Loucy (cell line): ENCODE data around the gene CFAP54.

ENCODE experiments used
- EZH2phosphoT487 ChIP-seq: fragments of 200-600 bp; IDR thresholded peaks from 2 replicates; pipeline ENCODE4 v1.6.1; 2018; ENCODE audit warnings: antibody characterized with exemption, mild to moderate bottlenecking, moderate library complexity, borderline replicate concordance
- TF ChIP-seq, protein P1 (sequence below): fragments of 200-600 bp; sonication (generic); conservative IDR thresholded peaks from 2 replicates; pipeline ENCODE4 v1.5.1; 2014; ENCODE audit warnings: mild to moderate bottlenecking, antibody characterized with exemption, low read length

GRCh38 chr12:96474206-96474605, 15.2 kb upstream of the CFAP54 start:
- TF ChIP-seq, protein P1, sequence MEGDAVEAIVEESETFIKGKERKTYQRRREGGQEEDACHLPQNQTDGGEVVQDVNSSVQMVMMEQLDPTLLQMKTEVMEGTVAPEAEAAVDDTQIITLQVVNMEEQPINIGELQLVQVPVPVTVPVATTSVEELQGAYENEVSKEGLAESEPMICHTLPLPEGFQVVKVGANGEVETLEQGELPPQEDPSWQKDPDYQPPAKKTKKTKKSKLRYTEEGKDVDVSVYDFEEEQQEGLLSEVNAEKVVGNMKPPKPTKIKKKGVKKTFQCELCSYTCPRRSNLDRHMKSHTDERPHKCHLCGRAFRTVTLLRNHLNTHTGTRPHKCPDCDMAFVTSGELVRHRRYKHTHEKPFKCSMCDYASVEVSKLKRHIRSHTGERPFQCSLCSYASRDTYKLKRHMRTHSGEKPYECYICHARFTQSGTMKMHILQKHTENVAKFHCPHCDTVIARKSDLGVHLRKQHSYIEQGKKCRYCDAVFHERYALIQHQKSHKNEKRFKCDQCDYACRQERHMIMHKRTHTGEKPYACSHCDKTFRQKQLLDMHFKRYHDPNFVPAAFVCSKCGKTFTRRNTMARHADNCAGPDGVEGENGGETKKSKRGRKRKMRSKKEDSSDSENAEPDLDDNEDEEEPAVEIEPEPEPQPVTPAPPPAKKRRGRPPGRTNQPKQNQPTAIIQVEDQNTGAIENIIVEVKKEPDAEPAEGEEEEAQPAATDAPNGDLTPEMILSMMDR: no peak
- TF ChIP-seq EZH2phosphoT487: no peak
